HEK293T (cell line): Measurements from ENCODE around the gene CNKSR2.

Source experiments
- ELF4 ChIP-seq: fragments of 450-650 bp; IDR thresholded peaks from 2 replicates; pipeline ENCODE4 v1.6.1; 2017; ENCODE audit warnings: antibody characterized with exemption
- SP1 ChIP-seq: fragments of 450-650 bp; IDR thresholded peaks from 2 replicates; pipeline ENCODE4 v1.6.1; 2017

DNA sequence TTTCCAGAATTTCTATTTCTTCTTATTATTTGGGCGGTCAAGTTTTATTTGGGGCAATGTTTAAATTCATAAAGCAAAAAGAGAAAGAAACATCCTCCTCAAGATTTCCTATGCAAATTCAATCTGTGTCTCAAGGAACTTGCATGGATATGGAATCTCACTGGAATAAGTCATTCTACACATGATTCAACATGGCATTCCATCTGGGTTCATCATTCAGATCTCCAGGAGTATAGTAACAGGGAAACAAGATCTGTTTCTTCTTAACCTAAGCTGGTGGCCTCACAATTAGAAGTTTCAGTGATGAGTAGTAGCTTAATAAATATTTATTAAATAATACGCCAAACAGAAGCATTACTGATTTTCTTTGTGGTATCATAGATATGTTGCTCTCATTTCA is 264.1 kb downstream of the CNKSR2 start:
- TF ChIP-seq SP1 (no peak), ELF4 (no peak)
